ENCODE data around the gene UBXN1. TPM values are rescaled to one million over a fixed set of nuclear protein-coding genes. Genes with fewer than 3 reads are reported as not detected.
A peak's percentile ranks its signal among the peaks of the same experiment; 100 is the strongest.

The UBXN1 gene
- total and polyA plus RNA-seq, 10 of the 15 experiments (the other 5 are each of a cell fraction or from before 2014, with no cell fraction given): 7.0 to 173 (median 106) TPM

- TF ChIP-seq ZNF592 (IDR thresholded peaks at IDR 0.05) (no peak), ATF3 (IDR thresholded peaks at IDR 0.05; ENCODE audit: borderline replicate concordance, extremely low read depth, low read depth, low read length) (no peak), E2F8 (IDR thresholded peaks at IDR 0.05; ENCODE audit: low read depth, partially characterized antibody) (no peak), CUX1 (IDR thresholded peaks at IDR 0.05; ENCODE audit: insufficient replicate concordance, low read depth, low read length) (no peak), SREBF1 (IDR thresholded peaks at IDR 0.05; ENCODE audit: low read length) (no peak), DPF2 (IDR thresholded peaks at IDR 0.05) (no peak), GABPA (IDR thresholded peaks at IDR 0.05; ENCODE audit: low read depth) (peak; percentile 82), MAX (IDR thresholded peaks at IDR 0.05; ENCODE audit: low read depth, low read length) (no peak), ZBED1 (IDR thresholded peaks at IDR 0.05; ENCODE audit: borderline replicate concordance) (no peak; the same call in 1 of the 2 replicates), NKRF (conservative IDR thresholded peaks at IDR 0.05) (peak; percentile 95), SMARCA5 (IDR thresholded peaks at IDR 0.05) (0 out of 2 replicates have a peak, but pooled peaks have one; percentile 67), NR2C2 (IDR thresholded peaks at IDR 0.05; ENCODE audit: borderline replicate concordance, control insufficient read depth, insufficient read length, low read depth) (no peak)
Measured at GRCh38 chr11:62705880-62706849, 27.3 kb upstream of the UBXN1 start (continued).
